Astrocyte of the spinal cord (primary cell): Measurements from ENCODE around the gene SHQ1.
"Not testable (repeated sequence)": the region's sequence is repeated elsewhere in the genome, so short reads cannot be mapped to it uniquely, and the experiment has no call there.

ENCODE experiments used
- DNase-seq: peaks from one replicate; pipeline ENCODE4 v3.0.0; 2011; ENCODE audit warnings: low read depth, low spot score
- H3K4me3 ChIP-seq: 2 replicates; pipeline ENCODE4 v1.5.1; 2011; ENCODE audit warnings: low read depth, mild to moderate bottlenecking, low read length, moderate library complexity
- CTCF ChIP-seq: IDR thresholded peaks from 2 replicates; pipeline ENCODE4 v1.5.1; 2012; ENCODE audit warnings: low read depth, mild to moderate bottlenecking, low read length, inconsistent platforms
- in situ Hi-C: cut with HindIII; loops from 2 replicates; pipeline ENCODE4 v1.10.0; 2017; ENCODE audit warnings: low sequenced_read_pairs

The SHQ1 gene

GRCh38 chr3:72733676-72734075, 114.6 kb downstream of the SHQ1 start:
- in situ Hi-C loops: no loop called here
- no peak for DNase-seq
- TF ChIP-seq CTCF: no peak
- H3K4me3 ChIP-seq: no peak overlapping the region

GRCh38 chr3:72732666-72733345, 115.4 kb downstream of the SHQ1 start:
- in situ Hi-C loops, H3K4me3 ChIP-seq, DNase-seq: not testable (repeated sequence)

GRCh38 chr3:72728958-72729467, 119.2 kb downstream of the SHQ1 start:
- in situ Hi-C loops: no loop called here
- H3K4me3 ChIP-seq: no peak overlapping the region
- no peak for DNase-seq
- no peak for TF ChIP-seq CTCF

GRCh38 chr3:72728329-72728889, 119.8 kb downstream of the SHQ1 start:
- TF ChIP-seq CTCF: no peak
- in situ Hi-C loops: no loop called here
- DNase-seq: no peak
- no peak overlapping the region for H3K4me3 ChIP-seq

- in situ Hi-C loops: no loop called here
- TF ChIP-seq CTCF: no peak
- H3K4me3 ChIP-seq: no peak overlapping the region
- DNase-seq: no peak
Measured at GRCh38 chr3:72727726-72728125, 120.5 kb downstream of the SHQ1 start.

GRCh38 chr3:72727172-72727571, 121.1 kb downstream of the SHQ1 start:
- DNase-seq: no peak
- H3K4me3 ChIP-seq: no peak overlapping the region
- TF ChIP-seq CTCF: no peak
- in situ Hi-C loops: no loop called here

- no peak overlapping the region for H3K4me3 ChIP-seq
- in situ Hi-C loops: no loop called here
- DNase-seq: no peak
Measured at GRCh38 chr3:72725229-72725628, 123.0 kb downstream of the SHQ1 start.

More at GRCh38 chr3:72725229-72725628, 123.0 kb downstream of the SHQ1 start:
- no peak for TF ChIP-seq CTCF
